OCI-M1 (cell line): Measurements from ENCODE around the gene ZNF654.
"Not testable (repeated sequence)": the region's sequence is repeated elsewhere in the genome, so short reads cannot be mapped to it uniquely, and the experiment has no call there.

ENCODE experiments used
- DNase-seq: peaks from one replicate; lab custom pipeline; 2025; lab: John Stamatoyannopoulos, UW

Gene ZNF654

GRCh38 chr3:88058581-88059379 is at the start of gene ZNF654, which contains the start of gene CGGBP1:
Gene ZNF654, plus strand, starts transcription at chr3:88059255. Its CDS starts 65 bp downstream, at chr3:88059320.
Gene CGGBP1, minus strand, starts transcription at chr3:88059005. Its CDS starts 3,029 bp downstream, at chr3:88055976.
- DNase-seq = peak; percentile 97

DNA sequence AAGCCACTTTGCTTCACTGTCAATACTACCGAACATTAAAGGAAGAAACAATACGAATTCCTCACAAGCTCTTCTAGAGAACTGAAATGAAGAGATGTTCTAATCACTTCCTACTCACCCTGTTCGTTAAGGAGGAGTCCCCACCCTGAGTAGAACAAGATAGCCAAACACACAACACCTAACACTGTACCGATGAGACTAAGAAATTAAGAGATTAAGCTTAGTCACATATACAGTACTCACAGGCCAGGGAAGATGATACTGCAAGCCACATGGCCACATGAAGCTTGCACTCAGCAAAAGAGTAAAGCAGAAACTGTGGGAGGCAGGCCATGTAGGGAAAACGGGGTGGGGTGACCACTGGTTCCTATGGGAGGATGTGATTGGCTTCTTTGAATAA is 48.2 kb upstream of the ZNF654 start:
- DNase-seq = peak; percentile 18

DNA sequence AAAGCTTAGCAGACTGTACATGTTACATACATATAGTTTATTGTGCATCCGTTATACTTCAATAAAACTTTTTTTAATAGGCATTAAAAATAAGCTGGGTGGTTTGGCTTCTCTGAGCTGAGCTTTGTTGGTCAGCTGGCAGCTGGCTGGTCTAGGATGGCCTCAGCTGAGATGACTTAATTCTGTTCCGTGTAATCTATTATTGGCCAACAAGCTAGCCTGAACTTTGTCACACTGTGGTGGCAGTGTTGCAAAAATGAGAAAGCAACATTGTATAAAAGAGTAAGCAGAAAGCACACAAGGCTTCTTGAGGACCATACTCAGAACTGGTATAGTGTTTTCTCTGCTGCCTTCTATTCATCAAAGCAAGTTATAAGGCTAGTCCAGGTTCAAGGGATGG is 45.5 kb upstream of the ZNF654 start:
- DNase-seq = peak; percentile 8

GRCh38 chr3:88015656-88016055 is 43.4 kb upstream of the ZNF654 start:
- not testable (repeated sequence) for DNase-seq

DNA sequence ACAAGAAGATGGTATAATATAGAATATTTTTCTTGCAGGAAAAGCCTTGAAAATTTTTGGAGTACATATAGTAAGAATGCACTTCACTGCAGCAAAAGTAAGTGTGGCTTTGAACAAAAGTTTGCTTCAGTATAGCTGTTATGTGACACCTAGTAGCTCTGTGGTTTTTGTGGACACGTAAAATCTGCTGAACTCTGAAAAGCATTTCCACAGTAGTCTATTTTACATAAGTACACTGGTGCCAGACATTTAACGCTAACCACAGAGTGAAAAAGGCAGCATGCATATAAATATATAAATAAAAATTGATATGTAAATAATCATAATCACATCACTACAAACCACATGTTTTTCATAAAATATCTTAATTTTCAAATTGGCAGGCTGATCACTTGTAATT is 40.0 kb upstream of the ZNF654 start:
- DNase-seq = no peak

DNA sequence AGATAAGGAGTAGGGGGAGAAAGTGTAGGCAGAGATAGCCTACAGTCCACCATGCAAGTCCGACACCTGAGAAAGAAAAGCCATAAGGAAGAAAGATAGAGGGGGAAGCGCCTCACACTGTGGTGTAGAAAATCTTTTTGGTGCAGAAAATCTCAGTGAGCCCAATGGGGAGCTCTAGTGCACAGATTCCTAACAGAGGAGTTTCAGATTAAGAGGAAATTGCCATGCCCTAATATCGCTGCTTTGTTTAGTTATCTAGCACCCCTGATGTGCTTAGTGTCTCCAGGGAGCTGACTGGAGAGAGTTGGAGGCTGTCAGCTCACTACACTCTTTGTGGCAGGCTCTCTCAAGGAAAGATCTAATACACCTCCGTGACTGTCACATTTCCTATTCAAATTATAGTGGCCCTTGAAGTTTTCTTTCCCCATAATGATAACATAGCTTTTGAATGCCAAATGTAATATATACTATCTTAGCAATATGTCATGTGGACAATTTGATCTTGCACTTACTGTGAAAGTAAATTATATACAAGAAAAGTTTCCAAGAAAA is 34.0 kb upstream of the ZNF654 start:
- DNase-seq = no peak

DNA sequence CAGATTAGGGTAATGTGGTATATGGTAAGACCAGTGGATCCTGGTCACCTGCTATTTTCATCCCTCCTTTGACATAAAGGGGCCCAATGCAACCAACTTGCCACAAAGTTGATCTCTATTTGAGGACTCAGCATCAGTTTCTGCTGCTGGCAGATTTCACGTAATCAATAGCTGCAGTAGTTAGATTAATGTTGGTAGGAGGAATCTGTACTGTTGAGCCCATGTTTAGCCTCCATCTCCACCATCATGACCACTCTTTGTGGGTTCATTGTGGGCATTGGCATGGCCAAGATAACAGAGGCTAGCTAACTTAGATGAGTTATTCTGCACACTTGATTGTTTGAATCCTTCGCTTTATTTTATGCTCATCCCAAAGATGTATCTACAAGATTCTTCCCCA is 30.2 kb upstream of the ZNF654 start:
- no peak for DNase-seq

- DNase-seq = peak; percentile 45
Observed at GRCh38 chr3:88030210-88030609, 28.8 kb upstream of the ZNF654 start.

- peak; percentile 84 for DNase-seq
Observed at GRCh38 chr3:88031642-88032077, 27.4 kb upstream of the ZNF654 start.

DNA sequence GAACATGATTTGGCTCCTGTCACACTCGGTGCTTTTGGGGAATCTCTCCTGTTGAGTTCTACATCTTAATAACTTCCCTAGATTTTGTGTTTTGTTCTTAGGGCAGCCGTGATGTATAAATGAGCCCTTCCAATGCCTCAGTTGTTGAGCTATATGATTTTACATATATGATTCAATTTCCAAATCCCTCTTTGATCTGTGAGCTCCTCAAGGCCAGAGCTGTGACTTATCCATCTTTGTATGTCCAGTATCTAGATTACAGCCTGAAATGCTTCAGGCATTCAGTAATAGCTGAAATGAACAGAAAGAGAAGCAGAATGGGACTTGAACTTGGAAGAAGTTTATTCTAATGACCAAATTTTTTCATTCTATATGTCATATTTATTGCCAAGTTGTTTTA is 26.8 kb upstream of the ZNF654 start:
- DNase-seq = peak; percentile 41

DNA sequence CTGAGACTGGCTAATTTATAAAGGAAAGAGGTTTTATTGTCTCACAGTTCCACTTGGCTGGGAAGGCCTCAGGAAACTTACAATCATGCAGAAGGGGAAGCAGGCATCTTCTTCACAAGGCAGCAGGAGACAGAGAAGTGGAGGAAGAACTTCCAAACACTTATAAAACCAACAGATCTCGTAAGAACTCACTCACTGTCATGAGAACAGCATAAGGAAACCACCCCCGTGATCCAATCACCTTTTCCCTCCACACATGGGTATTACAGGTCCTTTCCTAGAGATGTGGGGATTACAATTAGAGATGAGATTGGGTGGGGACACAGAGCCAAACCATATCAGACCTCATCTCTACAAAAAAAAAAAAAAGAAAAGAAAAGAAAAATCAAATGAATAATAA is 26.0 kb upstream of the ZNF654 start:
- DNase-seq = peak; percentile 44

- DNase-seq = peak; percentile 75
Observed at GRCh38 chr3:88033808-88034207, 25.2 kb upstream of the ZNF654 start.

GRCh38 chr3:88034491-88035275 is 24.4 kb upstream of the ZNF654 start:
- DNase-seq = peak; percentile 75

DNA sequence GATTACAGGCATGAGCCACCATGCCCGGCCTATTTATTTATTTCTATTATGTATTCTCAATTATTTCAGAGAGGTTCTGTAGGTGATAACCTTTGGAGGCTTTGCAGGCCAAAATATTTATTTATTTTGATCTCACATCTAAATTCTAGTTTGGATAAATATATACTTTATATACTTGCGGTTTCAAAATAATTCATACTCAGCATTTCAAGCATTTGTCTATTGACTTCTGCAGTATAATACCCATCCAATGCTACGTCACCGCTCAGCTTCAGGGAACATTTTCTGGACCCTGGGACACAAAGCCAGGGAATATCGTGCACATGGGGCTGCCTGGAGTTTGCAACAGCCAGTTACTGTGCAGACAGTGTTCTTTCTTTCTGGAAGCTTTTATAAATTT is 22.8 kb upstream of the ZNF654 start:
- no peak for DNase-seq

- DNase-seq = no peak
Observed at GRCh38 chr3:88038566-88038965, 20.5 kb upstream of the ZNF654 start.

DNA sequence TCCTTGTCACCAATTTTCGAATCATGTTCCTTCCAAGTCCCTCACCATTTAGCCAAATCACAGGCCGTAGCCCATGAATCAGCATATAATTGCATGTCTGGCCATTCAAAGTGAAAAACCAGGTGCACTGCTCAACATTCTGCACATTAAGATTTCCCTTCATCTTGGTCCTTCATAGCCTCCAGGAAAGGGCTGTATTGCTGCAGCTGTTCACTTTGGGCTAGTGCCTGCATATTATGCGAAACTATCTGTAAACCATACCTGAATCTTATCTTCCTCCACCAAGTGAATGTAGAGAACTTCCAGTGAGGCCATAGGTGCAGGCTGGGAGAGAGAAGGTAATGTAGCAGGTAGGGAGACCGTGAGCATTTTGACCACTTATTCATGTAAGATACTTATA is 18.5 kb upstream of the ZNF654 start:
- no peak for DNase-seq

DNA sequence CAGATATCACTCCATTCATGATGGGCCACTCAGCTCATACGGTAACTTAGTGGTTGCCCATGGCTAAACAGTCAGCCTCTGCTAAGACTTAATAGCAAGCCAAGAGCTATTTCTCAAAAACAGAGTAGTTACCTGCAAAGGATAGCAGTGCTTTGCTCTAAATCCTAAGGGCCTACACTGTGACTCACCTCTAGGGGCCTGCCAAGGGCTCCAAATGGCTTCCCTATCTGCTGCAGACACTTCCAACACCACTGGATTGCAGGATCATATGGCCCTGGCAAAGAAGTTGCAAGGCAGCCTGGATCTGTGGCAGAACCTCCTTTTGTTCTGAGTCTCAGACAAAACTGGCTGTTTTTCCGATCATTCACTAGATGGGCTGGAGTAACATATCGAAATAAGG is 18.1 kb upstream of the ZNF654 start:
- no peak for DNase-seq

- DNase-seq = no peak
Observed at GRCh38 chr3:88044411-88044810, 14.6 kb upstream of the ZNF654 start.

DNA sequence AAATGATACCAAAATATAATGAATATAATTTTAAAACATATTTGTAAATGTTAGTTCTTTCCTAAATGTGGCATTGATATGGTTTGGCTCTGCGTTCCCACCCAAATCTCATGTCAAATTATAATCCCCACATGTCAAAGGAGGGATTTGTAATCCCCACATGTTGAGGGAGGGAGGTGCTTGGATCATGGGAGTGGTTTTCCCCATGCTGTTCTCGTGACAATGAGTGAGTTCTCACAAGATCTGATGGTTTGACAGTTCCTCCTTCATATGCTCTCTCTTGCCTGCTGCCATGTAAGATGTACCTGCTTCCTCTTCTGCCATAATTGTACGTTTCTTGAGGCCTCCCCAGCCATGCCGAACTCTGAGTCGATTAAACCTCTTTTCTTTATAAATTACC is 12.3 kb upstream of the ZNF654 start:
- DNase-seq = peak; percentile 36

DNA sequence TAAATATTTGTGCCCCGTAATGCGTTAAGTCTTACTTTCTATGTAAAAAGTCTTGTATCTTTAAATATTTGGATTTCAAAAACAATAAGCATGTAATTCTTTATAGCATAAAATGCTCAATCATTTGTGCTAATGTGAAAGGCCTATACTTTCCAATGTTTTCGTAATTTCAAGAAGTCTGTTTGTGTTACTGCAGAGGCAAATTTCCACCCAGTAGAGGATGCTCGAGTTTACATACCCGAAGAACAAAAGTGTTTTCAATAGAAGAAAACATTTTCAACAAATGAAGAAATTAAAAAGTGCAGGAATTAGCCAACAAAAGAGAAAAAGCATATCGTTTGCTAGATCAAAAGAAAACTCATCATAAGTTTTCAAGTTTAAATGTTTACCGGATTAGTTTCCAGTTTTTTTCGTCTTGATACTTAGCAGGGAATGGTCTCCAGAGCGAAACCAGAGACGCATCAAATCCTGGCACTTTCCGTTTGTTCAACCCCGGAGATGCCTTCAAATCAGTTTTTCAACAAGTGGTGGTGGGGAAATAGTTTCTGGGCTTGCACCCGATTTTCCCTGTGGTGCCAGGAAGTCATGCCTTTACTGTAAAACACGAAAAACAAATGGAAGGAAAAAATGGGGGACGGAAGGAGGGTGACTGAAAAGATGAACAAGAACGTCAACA is 1.3 kb upstream of the ZNF654 start:
- DNase-seq = peak; percentile 29

- no peak for DNase-seq
Observed at GRCh38 chr3:88058306-88058580, 812 bp upstream of the ZNF654 start.

- peak; percentile 58 for DNase-seq
Observed at GRCh38 chr3:88059380-88060170, 520 bp downstream of the ZNF654 start.
